Stimulated activated CD4-positive, alpha-beta T cell treated with anti-CD3 and anti-CD28 coated beads, Interleukin-4, amount 100 ng/mL, for 24 hours (primary cell): ENCODE data around the gene GALNT10.

Experiments used
- DNase-seq: peaks from one replicate; pipeline ENCODE4 v3.0.0-alpha.2; 2020

GALNT10 gene

GRCh38 chr5:154329519-154330040 lies 139.0 kb downstream of the GALNT10 start:
- no peak for DNase-seq

- DNase-seq = no peak
Measured at GRCh38 chr5:154330097-154330667, 139.6 kb downstream of the GALNT10 start.

GRCh38 chr5:154331232-154331631 lies 140.7 kb downstream of the GALNT10 start:
- no peak for DNase-seq

- DNase-seq = no peak
Measured at GRCh38 chr5:154331924-154332323, 141.4 kb downstream of the GALNT10 start.

- no peak for DNase-seq
Measured at GRCh38 chr5:154332451-154332850, 141.9 kb downstream of the GALNT10 start.

- DNase-seq = no peak
Measured at GRCh38 chr5:154333016-154333415, 142.5 kb downstream of the GALNT10 start.

GRCh38 chr5:154334406-154335064 lies 144.0 kb downstream of the GALNT10 start:
- no peak for DNase-seq

GRCh38 chr5:154335065-154335448 lies 144.5 kb downstream of the GALNT10 start:
- DNase-seq = no peak

- DNase-seq = no peak
Measured at GRCh38 chr5:154341620-154342019, 151.1 kb downstream of the GALNT10 start.

- DNase-seq = no peak
Measured at GRCh38 chr5:154342211-154342610, 151.7 kb downstream of the GALNT10 start.

GRCh38 chr5:154342963-154343362 lies 152.4 kb downstream of the GALNT10 start:
- no peak for DNase-seq

- no peak for DNase-seq
Measured at GRCh38 chr5:154344461-154344860, 153.9 kb downstream of the GALNT10 start.

- no peak for DNase-seq
Measured at GRCh38 chr5:154345255-154345952, 154.9 kb downstream of the GALNT10 start.

- no peak for DNase-seq
Measured at GRCh38 chr5:154346427-154346826, 155.9 kb downstream of the GALNT10 start.

- no peak for DNase-seq
Measured at GRCh38 chr5:154349626-154350264, 159.2 kb downstream of the GALNT10 start.

- DNase-seq = no peak
Measured at GRCh38 chr5:154351141-154351540, 160.6 kb downstream of the GALNT10 start.

- DNase-seq = no peak
Measured at GRCh38 chr5:154351566-154351965, 161.0 kb downstream of the GALNT10 start.

GRCh38 chr5:154352960-154353548 lies 162.5 kb downstream of the GALNT10 start:
- no peak for DNase-seq

GRCh38 chr5:154355129-154355611 lies 164.6 kb downstream of the GALNT10 start:
- DNase-seq = no peak

- DNase-seq = no peak
Measured at GRCh38 chr5:154356020-154356655, 165.6 kb downstream of the GALNT10 start.

GRCh38 chr5:154356958-154357357 lies 166.4 kb downstream of the GALNT10 start:
- DNase-seq = no peak

- no peak for DNase-seq
Measured at GRCh38 chr5:154358516-154359220, 168.1 kb downstream of the GALNT10 start.
